SK-N-SH (cell line): Measurements from ENCODE around the gene MAPK8IP1.

ENCODE experiments used
- CTCF ChIP-seq: fragments of 200-600 bp; sonication (generic); IDR thresholded peaks from 2 replicates; pipeline ENCODE4 v1.6.1; 2017; ENCODE audit warnings: antibody characterized with exemption, mild to moderate bottlenecking, moderate library complexity
- EP300 ChIP-seq, 2 experiments: IDR thresholded peaks; 2 replicates each; pipeline versions ENCODE4 v1.4.0 to v1.6.1; 2012; ENCODE audit warnings: borderline replicate concordance in 1 of 2, low read depth in 1 of 2, low read length in 1 of 2
- FOSL2 ChIP-seq: IDR thresholded peaks from 2 replicates; pipeline ENCODE4 v1.4.0; 2012; ENCODE audit warnings: low read depth, mild to moderate bottlenecking, moderate library complexity, borderline replicate concordance
- GABPA ChIP-seq: IDR thresholded peaks from 2 replicates; pipeline ENCODE4 v1.4.0; 2012; ENCODE audit warnings: low read depth, mild to moderate bottlenecking
- GATA2 ChIP-seq: sonication (generic); formaldehyde crosslinking; IDR thresholded peaks from 2 replicates; pipeline ENCODE4 v1.5.0; 2020; ENCODE audit warnings: mild to moderate bottlenecking, missing genetic modification reagents
- JUND ChIP-seq: IDR thresholded peaks from 2 replicates; pipeline ENCODE4 v1.4.0; 2012
- MAX ChIP-seq: IDR thresholded peaks from 2 replicates; pipeline ENCODE4 v1.4.0; 2012; ENCODE audit warnings: low read depth
- MEF2A ChIP-seq: IDR thresholded peaks from 2 replicates; pipeline ENCODE4 v1.4.0; 2012; ENCODE audit warnings: low read depth, borderline replicate concordance
- PBX3 ChIP-seq: IDR thresholded peaks from 2 replicates; pipeline ENCODE4; 2012
- POLR2AphosphoS5 ChIP-seq: IDR thresholded peaks from 2 replicates; pipeline ENCODE4 v1.6.1; 2012; ENCODE audit warnings: low read depth, low read length
- RAD21 ChIP-seq: IDR thresholded peaks from 2 replicates; pipeline ENCODE4 v1.6.1; 2012; ENCODE audit warnings: mild to moderate bottlenecking, low read length
- SMC3 ChIP-seq: IDR thresholded peaks from 2 replicates; pipeline ENCODE4 v1.6.1; 2012; ENCODE audit warnings: low read depth, low read length, improper control_type of control experiment
- TAF1 ChIP-seq: IDR thresholded peaks from 2 replicates; pipeline ENCODE4 v1.6.1; 2012; ENCODE audit warnings: low read depth, mild to moderate bottlenecking, low read length, moderate library complexity, borderline replicate concordance
- USF2 ChIP-seq: fragments of 150-350 bp; IDR thresholded peaks from 2 replicates; pipeline ENCODE4 v1.6.1; 2017; ENCODE audit warnings: antibody characterized with exemption, low read length, low read depth, borderline replicate concordance

GRCh38 chr11:45937916-45938315 lies 52.5 kb downstream of the MAPK8IP1 start:
- no peak for TF ChIP-seq CTCF
- no peak for TF ChIP-seq MEF2A
- TF ChIP-seq MAX, result no peak
- no peak for TF ChIP-seq POLR2AphosphoS5
- no peak for TF ChIP-seq PBX3
- no peak for TF ChIP-seq FOSL2
- TF ChIP-seq SMC3, result no peak
- no peak for TF ChIP-seq GATA2 (CRISPR knock-in tag)
- TF ChIP-seq USF2, result no peak
- TF ChIP-seq RAD21, result no peak
- no peak for TF ChIP-seq EP300 (IDR thresholded peaks at IDR 0.05; ENCODE audit: borderline replicate concordance in 1 of 2, low read depth in 1 of 2, low read length in 1 of 2)
- TF ChIP-seq GABPA, result no peak
- no peak for TF ChIP-seq JUND
- no peak for TF ChIP-seq TAF1
